ENCODE data around the gene CENPC.

The CENPC gene

DNA sequence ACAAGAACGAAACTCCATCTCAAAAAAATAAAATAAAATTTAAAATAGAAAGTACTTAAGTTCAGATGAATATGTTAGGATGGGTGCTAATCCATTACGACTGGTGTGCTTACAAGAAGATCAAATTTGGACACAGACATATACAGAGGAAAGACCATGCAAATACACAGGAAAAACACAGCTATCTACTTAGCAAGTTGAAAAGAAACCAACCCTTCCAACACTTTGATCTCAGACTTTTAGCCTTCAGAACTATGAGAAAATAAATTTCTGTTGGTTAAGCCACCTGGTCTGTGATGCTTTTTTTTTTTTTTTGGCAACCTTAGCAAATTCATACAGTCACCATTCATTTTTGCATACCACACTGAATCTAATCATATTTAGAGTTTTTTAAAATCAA is 116.5 kb downstream of the CENPC start:
- no peak for DNase-seq (ENCODE audit: extremely low read depth, insufficient read length)
- TF ChIP-seq, protein P1, sequence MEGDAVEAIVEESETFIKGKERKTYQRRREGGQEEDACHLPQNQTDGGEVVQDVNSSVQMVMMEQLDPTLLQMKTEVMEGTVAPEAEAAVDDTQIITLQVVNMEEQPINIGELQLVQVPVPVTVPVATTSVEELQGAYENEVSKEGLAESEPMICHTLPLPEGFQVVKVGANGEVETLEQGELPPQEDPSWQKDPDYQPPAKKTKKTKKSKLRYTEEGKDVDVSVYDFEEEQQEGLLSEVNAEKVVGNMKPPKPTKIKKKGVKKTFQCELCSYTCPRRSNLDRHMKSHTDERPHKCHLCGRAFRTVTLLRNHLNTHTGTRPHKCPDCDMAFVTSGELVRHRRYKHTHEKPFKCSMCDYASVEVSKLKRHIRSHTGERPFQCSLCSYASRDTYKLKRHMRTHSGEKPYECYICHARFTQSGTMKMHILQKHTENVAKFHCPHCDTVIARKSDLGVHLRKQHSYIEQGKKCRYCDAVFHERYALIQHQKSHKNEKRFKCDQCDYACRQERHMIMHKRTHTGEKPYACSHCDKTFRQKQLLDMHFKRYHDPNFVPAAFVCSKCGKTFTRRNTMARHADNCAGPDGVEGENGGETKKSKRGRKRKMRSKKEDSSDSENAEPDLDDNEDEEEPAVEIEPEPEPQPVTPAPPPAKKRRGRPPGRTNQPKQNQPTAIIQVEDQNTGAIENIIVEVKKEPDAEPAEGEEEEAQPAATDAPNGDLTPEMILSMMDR (IDR thresholded peaks at IDR 0.05; ENCODE audit: insufficient read depth, low read length, poor library complexity, severe bottlenecking), result no peak
- Histone ChIP-seq H3K27me3 (replicated peaks; ENCODE audit: control insufficient read depth, insufficient read depth, low read length) (no peaks in the 10 kb centered on the region), H3K36me3 (ENCODE audit: control insufficient read depth, insufficient read depth, low read length) (no peaks in the 10 kb centered on the region), H3K4me3 (replicated peaks; ENCODE audit: low read depth, low read length) (no peak overlapping the region)
